Bronchial smooth muscle cell (primary cell): ENCODE data around the gene PROZ. TPM values are rescaled to one million over a fixed set of nuclear protein-coding genes. Genes with fewer than 3 reads are reported as not detected.

Experiments
- total RNA-seq: library from RNA; depleted of rRNA; stranded (reverse); fragments of >200 nt; gene quantifications from 2 replicates; pipeline ENCODE4 v1.2.1, GENCODE V29; 2014

The PROZ gene
- total RNA-seq: not detected in 2 replicates

GRCh38 chr13:113157929-113158747 lies at the start of gene PROZ:
Gene PROZ (plus strand): TSS chr13:113158648. CDS start chr13:113158661, 13 bp downstream.

GRCh38 chr13:113122550-113123225 lies 35.8 kb upstream of the PROZ start, which contains the start of gene F10:
Gene F10 (plus strand): TSS chr13:113122799. CDS start chr13:113122856, 57 bp downstream.

GRCh38 chr13:113208421-113209335 lies 50.2 kb downstream of the PROZ start, which contains the start of gene PCID2:
Gene PCID2 (minus strand): TSS chr13:113208669. CDS start chr13:113208634, 35 bp downstream.

GRCh38 chr13:113209336-113209758 lies 50.9 kb downstream of the PROZ start, which contains the start of gene CUL4A:
Gene CUL4A (plus strand): TSS chr13:113209613. CDS start chr13:113209628, 15 bp downstream.

Other genes with a start within 250 kb of the PROZ start
- 0.63 and 1.1 TPM in 2 replicates for gene MCF2L, start 189.4 kb upstream of the PROZ start, total RNA-seq
- gene F7, start 52.9 kb upstream of the PROZ start, total RNA-seq: under 0.01 TPM in 1 of 2 replicates, not detected in the other
- gene F10, start 35.8 kb upstream of the PROZ start, total RNA-seq: 26.8 and 38.1 TPM in 2 replicates
- gene PCID2, start 50.0 kb downstream of the PROZ start, total RNA-seq: 63.7 and 81.8 TPM in 2 replicates
- gene CUL4A, start 51.0 kb downstream of the PROZ start, total RNA-seq: 87.9 and 124 TPM in 2 replicates
- gene LAMP1, start 138.6 kb downstream of the PROZ start, total RNA-seq: 231 and 301 TPM in 2 replicates
- gene GRTP1, start 205.5 kb downstream of the PROZ start, total RNA-seq: 0.69 and 2.8 TPM in 2 replicates